ENCODE measurements around the gene TGFBR1.

DNA sequence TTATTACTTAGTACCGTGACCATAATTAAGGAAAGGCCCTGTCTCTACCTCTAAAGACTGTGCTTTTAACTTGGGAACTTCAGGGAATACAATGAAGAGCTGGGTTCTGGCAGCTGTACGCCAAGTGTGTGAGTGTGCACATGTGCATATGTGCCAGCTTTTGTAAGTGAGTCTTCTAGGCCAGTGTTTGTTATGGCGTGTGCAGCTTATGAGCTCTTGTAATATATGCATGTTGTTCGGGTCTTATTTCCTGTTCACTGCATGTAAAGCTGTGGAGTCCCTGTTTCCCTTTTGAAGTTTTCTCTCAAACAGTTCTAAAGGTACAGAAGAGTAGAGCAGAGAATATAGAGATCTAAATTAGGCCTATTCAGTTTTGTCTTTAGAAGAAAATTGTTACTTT is 30.5 kb downstream of the TGFBR1 start:
- TF ChIP-seq ZFP3 (CRISPR knock-in tag; IDR thresholded peaks at IDR 0.05) (no peak), ZNF70 (CRISPR knock-in tag; IDR thresholded peaks at IDR 0.05) (no peak), POU6F1 (CRISPR knock-in tag; IDR thresholded peaks at IDR 0.05; ENCODE audit: borderline replicate concordance, low read depth) (no peak), TCF4 (CRISPR knock-in tag; IDR thresholded peaks at IDR 0.05; ENCODE audit: borderline replicate concordance) (no peak), CSDC2 (CRISPR knock-in tag; IDR thresholded peaks at IDR 0.05) (no peak), CSRNP3 (CRISPR knock-in tag; IDR thresholded peaks at IDR 0.05) (no peak), ZFP30 (CRISPR knock-in tag; IDR thresholded peaks at IDR 0.05) (no peak), PATZ1 (CRISPR knock-in tag; IDR thresholded peaks at IDR 0.05; ENCODE audit: borderline replicate concordance) (no peak), ARNTL (CRISPR knock-in tag; IDR thresholded peaks at IDR 0.05; ENCODE audit: borderline replicate concordance, low read depth) (no peak), SNAI2 (CRISPR knock-in tag; IDR thresholded peaks at IDR 0.05) (no peak), BACH2 (CRISPR knock-in tag; IDR thresholded peaks at IDR 0.05; ENCODE audit: borderline replicate concordance) (no peak), TOX (CRISPR knock-in tag; IDR thresholded peaks at IDR 0.05; ENCODE audit: borderline replicate concordance) (no peak)
- TF ChIP-seq, protein P1, sequence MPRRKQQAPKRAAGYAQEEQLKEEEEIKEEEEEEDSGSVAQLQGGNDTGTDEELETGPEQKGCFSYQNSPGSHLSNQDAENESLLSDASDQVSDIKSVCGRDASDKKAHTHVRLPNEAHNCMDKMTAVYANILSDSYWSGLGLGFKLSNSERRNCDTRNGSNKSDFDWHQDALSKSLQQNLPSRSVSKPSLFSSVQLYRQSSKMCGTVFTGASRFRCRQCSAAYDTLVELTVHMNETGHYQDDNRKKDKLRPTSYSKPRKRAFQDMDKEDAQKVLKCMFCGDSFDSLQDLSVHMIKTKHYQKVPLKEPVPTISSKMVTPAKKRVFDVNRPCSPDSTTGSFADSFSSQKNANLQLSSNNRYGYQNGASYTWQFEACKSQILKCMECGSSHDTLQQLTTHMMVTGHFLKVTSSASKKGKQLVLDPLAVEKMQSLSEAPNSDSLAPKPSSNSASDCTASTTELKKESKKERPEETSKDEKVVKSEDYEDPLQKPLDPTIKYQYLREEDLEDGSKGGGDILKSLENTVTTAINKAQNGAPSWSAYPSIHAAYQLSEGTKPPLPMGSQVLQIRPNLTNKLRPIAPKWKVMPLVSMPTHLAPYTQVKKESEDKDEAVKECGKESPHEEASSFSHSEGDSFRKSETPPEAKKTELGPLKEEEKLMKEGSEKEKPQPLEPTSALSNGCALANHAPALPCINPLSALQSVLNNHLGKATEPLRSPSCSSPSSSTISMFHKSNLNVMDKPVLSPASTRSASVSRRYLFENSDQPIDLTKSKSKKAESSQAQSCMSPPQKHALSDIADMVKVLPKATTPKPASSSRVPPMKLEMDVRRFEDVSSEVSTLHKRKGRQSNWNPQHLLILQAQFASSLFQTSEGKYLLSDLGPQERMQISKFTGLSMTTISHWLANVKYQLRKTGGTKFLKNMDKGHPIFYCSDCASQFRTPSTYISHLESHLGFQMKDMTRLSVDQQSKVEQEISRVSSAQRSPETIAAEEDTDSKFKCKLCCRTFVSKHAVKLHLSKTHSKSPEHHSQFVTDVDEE (CRISPR knock-in tag; IDR thresholded peaks at IDR 0.05) = no peak
- TF ChIP-seq, protein P2, sequence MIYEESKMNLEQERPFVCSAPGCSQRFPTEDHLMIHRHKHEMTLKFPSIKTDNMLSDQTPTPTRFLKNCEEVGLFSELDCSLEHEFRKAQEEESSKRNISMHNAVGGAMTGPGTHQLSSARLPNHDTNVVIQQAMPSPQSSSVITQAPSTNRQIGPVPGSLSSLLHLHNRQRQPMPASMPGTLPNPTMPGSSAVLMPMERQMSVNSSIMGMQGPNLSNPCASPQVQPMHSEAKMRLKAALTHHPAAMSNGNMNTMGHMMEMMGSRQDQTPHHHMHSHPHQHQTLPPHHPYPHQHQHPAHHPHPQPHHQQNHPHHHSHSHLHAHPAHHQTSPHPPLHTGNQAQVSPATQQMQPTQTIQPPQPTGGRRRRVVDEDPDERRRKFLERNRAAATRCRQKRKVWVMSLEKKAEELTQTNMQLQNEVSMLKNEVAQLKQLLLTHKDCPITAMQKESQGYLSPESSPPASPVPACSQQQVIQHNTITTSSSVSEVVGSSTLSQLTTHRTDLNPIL (CRISPR knock-in tag; IDR thresholded peaks at IDR 0.05; ENCODE audit: low read depth) = no peak

Data from SK-N-SH treated with all-trans-retinoic acid at 6 μM for 48 hours (cell line).